HEK293T (cell line): ENCODE results near the gene TENM3.

Source experiments
- CTBP1 ChIP-seq: fragments of 450-650 bp; IDR thresholded peaks from 2 replicates; pipeline ENCODE4 v1.6.1; 2016; ENCODE audit warnings: borderline replicate concordance
- ELF4 ChIP-seq: fragments of 450-650 bp; IDR thresholded peaks from 2 replicates; pipeline ENCODE4 v1.6.1; 2017; ENCODE audit warnings: antibody characterized with exemption
- FOXA1 ChIP-seq: fragments of 450-650 bp; IDR thresholded peaks from 2 replicates; pipeline ENCODE4 v1.6.1; 2016; ENCODE audit warnings: mild to moderate bottlenecking
- FOXM1 ChIP-seq: fragments of 450-650 bp; IDR thresholded peaks from 2 replicates; pipeline ENCODE4 v1.6.1; 2017; ENCODE audit warnings: mild to moderate bottlenecking, borderline replicate concordance

DNA sequence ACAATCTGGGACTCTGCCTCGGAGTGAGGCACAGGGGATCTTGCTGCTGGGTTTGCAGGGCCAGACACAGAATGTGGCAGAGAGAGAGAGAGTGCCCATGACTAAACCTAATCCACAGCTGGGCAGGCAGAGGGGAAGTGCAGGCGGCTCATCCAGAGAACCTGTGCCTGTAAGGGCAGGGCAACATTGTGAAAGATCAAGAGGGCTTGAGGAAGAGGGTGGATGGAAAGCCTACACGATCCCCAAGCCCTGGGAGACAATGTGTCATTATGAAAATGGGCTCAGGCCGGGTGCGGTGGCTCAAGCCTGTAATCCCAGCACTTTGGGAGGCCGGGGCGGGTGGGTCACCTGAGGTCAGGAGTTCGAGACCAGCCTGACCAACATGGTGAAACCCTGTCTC lies 40.6 kb upstream of the TENM3 start:
- TF ChIP-seq ELF4 (no peak), FOXM1 (no peak), CTBP1 (no peak), FOXA1 (no peak)
